ENCODE data around the gene KCNB1. TPM values are rescaled to one million over a fixed set of nuclear protein-coding genes. Genes with fewer than 3 reads are reported as not detected.

The KCNB1 gene
- total RNA-seq = not detected in 2 replicates

DNA sequence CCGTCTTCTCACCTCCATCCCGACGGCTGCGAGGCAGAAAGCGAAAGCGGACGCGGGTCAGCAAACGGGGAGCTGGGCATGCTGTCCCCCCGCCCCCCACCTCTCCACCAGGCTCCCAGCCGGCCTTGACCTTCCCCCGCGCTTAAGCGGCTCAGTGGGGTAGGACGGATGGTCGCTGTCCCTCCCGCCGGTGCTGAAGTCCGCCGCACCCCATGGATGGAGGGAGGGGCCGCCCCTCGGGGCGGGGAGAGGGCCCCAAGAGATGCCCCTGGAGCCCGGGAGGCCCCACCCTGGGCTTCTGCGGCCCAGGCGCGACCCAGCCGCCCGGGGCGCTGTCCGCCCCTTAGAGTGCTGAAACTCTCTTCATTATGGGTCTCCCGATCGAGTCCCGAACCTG, at the start of gene KCNB1:
KCNB1 (minus strand) TSS at position 48 of the 397 bp plus-strand sequence. CDS start 188 bp downstream, outside the sequence.
- no peak for DNase-seq (ENCODE audit: extremely low read depth, low read depth, low spot score)

DNA sequence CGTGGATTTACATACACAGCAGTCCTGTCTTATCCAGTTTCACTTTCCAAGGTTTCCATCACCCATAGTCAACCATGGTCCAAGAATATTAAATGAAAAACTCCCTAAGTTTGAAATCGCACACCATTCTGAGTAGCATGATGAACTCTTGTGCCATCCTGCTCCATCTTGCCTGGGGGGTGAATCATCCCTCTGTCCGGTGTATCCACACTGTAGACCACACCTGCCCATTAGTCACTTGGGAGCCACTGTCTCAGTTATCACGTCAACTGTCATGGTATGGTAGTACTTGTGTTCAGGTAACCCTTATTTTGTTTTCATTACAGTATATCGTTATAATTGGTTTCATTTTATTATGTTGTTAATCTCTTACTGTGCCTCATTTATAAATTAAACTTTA, 47.0 kb upstream of the KCNB1 start:
- no peak for DNase-seq (ENCODE audit: extremely low read depth, low read depth, low spot score)

DNA sequence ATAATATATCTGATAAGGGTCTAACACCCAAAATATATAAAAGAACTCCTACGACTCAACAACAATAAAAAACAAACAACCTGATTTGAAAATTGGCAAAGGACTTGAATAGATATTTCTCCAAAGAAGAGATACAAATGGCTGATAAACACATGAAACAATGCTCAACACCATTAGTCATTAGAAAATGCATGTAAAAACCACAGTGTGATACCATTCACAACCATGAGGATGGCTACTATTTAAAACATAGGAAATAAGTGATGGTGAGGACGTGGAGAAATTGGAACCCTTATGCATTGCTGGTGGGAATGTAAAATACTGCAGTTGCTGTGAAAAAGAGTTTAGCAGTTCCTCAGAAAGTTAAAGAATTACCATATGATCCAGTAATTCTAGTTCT, 44.1 kb upstream of the KCNB1 start:
- DNase-seq (ENCODE audit: extremely low read depth, low read depth, low spot score) = no peak

DNA sequence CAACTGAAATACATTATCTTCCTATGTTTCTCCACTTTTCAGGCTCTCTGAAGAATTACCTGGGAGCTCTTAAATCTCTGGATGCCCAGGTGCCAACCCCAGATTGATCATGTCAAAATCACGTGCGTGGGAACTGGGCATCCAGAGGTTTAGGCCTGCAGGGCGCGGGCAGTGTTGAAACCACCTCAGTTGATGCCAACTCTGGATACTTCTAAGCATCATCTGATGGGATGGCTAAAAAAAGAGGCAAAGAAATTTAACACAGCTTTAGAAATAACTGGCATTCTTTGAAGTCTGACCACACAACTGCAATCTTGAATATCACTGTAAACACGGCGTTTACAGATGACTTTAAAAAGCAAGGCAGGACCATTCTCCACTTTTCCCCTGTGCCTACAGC, 43.6 kb upstream of the KCNB1 start:
- no peak for DNase-seq (ENCODE audit: extremely low read depth, low read depth, low spot score)

DNA sequence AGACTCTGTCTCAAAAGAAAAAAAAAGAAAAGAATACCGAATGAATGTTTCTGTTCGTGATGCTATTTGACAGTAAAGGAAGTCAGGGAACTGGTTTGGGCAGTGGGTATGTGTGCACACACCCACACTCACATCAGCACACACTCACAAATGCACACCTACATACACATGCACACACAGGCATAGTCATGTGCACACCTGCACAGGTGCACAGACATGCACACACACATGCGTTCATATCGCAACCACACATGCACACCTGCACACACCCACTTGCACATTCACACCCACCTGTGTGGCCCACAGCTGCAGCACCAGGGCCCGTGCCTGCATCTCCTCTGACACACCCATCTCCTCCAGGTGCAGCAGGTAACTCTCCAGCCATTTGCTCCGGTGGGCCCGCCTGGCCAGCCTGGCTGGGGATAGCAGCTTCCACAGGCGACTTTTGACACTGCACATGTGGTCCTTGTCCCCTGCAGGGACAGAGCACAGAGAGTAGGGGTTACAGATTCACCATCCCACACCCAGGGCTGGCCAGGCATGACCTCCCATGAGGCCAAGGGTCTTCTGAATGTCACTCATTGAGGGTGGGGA, 41.4 kb upstream of the KCNB1 start:
- DNase-seq (ENCODE audit: extremely low read depth, low read depth, low spot score) = no peak

DNA sequence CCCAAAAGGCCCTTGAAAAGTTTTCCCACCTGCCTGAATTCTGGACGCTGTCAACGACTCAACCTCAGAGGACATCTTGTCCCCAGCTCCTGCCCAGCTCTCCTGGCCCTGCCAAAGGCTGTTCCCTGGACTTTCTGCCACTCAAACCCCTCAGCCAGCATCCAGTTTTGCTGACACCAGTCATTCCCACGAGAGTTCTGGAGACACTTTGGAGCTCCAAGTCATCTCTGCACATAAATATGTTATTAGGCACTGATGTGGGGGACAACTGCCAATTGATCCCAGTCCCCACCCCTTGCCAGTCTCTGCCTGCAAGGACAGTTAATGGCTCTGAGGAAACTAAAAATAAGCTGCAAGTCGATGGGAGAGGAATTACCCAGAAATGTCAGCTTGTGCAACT, 38.9 kb upstream of the KCNB1 start:
- DNase-seq (ENCODE audit: extremely low read depth, low read depth, low spot score) = no peak

DNA sequence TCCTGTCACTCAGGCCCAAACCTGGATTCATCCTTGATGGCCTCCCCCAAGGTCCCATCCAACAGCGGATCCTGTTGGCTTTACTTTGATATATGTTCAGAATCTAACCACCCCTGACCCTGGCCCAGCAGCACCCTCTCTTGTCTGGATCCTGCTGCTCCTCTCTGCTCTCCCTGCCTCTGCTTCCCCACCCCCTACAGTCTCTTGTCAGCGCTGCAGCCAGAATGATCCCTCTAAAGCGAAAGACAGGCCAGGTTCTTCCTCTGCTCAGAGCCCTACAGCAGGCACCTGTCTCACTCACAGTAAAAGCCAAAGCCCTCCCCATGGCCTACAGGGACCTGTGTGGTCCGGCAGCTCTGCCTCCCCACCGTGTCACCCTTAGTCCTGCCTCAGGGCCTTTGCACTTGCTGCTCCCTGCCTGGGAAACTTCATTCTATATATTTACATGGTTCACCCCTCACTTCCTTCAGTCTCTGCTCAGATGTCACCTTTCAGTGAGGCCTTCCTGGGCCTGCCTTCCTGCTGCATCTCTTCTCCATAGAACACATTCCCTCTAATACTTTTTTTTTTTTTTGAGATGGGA, 37.4 kb upstream of the KCNB1 start:
- no peak for DNase-seq (ENCODE audit: extremely low read depth, low read depth, low spot score)

DNA sequence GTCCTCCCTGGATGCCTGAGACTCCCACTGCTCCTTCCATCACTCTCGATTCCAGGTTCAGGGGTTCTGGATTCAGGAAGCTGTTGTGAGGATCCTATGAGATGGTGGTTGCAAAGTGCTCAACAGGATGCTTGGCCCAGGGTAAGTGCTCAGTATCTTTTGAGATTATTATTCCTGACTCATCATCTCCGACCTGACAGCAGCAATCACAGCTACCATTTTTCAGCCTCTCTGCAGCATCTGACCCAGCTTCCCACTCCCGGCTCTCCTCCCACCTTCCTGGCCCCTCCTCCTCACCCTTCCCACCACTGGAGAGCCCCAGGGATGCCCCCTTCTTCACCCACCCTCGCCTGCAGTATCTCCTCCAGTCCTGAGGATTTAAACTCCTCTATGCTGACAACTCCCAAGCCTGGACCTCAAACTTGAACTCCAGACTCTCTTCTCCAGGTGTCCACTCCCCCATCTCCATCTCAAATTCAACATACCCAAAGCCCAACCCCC, 36.8 kb upstream of the KCNB1 start:
- DNase-seq (ENCODE audit: extremely low read depth, low read depth, low spot score) = no peak

DNA sequence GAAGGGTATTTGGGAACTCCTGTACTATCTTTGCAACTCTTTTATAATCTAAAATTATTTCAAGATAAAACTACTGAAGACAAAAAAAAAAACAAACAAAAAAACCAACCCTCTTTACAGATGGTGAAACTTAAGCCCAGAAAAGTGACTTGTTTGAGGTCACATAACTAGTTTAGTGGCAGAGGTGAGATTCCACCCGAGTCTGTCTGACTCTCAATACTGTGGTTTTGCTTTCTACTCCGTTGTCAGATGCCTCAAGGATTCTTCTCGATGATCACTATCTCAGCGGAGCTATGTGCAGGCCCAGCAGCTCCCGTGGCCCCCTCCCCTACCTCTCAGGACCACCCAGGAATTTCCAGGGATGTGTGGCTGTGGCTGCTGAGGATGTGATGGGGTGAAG, 36.1 kb upstream of the KCNB1 start:
- DNase-seq (ENCODE audit: extremely low read depth, low read depth, low spot score) = no peak

DNA sequence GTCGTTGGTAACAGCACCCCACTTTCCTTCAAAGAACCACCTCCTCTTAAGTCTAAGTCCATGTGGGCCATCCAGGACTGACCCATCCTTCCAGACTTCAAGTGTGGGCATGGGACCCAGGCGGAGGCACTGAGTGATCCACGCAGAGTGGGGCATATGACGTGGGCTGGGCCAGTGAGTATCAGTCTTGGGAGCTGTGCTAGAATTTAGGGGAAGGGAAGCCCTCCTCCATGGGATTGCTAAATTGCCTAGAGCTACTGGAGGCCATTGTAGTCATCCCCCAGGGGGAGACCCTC, 35.3 kb upstream of the KCNB1 start:
- DNase-seq (ENCODE audit: extremely low read depth, low read depth, low spot score) = no peak

DNA sequence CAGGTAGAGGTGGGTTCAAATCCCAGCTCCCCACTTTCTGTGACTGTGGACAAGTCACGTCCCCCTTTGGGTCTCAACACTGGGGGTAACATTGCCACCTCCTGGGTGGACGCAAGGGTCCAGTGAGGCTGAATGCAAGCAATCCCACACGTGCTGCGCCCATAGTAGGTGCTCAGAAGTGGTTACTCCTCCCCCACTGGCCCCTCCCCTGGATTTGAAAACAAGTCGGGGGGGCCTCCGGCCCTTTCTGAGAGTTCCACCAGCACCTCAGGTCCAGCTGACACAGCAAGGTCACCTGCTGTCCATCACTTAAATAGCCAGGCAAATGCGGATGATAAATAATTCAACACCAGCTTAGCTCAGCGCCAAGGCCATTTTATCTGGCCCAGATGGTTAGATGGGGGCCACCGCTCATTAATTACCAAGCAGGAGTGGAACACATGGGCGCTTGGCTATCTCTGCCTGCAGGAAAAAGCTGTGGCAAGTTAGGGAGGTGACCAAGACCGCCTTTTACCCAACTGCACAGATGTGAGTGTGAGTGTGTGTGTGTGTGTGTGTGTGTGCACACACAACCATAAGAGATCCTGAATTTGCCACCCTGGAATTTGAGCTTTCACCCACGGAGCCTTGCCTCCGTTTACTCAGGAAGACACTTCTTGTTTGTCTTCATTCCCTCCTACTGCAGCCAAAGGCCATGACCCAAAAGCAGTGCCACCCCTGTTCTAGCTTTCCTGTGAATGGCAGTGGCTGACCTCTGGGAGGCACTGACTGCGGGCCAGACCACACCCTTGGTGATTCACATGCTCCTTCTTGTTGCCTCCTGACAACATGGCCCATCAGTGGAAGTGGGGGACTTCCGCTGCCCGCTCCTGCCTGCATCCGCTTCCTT, 34.7 kb upstream of the KCNB1 start:
- DNase-seq (ENCODE audit: extremely low read depth, low read depth, low spot score) = no peak

DNA sequence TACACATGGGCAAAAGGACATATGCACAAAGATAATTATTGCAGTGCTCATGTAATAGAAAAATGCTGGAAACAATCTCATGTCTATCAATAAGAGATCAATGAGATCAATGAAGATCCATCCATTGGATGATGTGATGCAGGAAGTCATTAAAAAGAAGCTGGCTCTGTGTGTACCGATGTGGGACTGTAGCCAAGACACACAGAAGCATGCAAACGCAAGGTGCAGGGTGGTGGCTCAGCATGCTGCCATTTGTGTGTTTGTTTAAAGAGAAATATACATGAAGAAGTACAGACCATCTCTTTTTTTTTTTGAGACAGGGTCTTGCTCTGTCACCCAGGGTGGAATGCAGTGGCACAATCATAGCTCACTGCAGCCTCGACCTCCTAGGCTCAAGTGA, 33.1 kb upstream of the KCNB1 start:
- DNase-seq (ENCODE audit: extremely low read depth, low read depth, low spot score) = no peak

DNA sequence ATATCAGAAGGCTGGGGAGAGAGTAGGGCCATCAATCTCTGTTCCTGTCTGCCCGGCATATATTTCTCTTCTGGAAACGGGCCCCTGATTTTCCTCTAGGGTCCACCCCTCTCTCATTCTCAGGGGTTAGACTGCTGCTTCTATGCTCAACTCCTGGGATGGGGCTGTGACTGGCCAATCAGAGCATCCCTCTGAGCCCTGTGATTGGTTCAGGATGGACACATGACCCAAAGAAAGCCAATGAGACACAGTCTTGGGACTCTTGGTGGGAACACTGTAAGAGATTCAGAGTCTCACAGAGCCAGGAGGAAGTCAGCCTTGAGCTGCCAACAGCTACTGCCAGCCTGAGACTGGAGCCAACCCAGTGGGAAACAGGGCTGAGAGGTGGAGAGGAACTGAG, 31.0 kb upstream of the KCNB1 start:
- no peak for DNase-seq (ENCODE audit: extremely low read depth, low read depth, low spot score)

DNA sequence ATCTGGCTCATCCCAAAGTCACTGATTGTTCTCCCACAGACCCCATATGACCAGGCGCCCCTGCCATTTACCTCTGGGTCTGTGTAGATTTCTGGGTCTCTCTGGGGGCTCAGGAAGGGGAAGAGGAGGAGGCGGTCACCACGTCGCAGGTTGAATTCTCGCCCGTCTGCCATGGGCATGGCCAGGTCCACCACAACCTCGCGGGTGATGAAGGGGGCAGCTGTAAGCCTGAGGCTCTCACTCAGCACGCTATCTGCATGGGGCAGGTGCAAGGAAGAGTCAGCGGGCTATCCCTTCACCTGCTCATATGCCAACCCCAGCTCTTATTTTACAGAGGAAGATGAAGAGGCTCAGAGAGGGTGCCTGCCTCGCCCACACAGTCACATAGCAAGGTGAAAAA, 30.5 kb upstream of the KCNB1 start:
- DNase-seq (ENCODE audit: extremely low read depth, low read depth, low spot score) = no peak

DNA sequence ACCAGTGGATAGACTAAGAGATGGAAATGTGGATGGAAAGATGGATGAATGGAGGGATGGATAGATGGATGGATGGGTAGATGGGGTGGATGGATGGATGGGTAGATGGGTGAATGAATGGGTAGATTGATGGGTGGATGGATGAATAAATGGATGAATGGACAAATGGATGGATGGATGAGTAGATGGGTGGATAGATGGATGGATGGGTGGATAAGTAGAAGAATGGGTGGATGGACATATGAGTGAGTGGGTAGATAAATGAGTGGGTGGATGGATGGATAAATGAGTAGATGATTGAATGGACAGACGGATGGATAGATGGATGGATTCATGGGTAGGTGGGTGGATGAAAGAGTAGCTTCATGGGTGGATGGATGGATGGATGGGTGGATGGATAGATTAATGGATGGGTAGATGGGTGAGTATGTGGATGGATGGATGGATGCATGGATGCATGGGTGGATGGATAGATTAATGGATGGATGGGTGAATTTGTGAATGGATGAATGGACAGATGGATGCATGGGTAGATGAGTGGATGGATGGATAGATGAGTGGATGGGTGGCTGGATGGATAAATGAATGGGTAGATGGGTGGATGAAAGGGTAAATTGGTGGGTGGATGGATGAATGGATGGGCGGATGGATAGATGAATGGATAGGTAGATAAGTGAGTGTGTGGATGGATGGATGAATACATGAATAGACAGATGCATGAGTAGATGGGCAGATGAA, 29.5 kb upstream of the KCNB1 start:
- no peak for DNase-seq (ENCODE audit: extremely low read depth, low read depth, low spot score)

DNA sequence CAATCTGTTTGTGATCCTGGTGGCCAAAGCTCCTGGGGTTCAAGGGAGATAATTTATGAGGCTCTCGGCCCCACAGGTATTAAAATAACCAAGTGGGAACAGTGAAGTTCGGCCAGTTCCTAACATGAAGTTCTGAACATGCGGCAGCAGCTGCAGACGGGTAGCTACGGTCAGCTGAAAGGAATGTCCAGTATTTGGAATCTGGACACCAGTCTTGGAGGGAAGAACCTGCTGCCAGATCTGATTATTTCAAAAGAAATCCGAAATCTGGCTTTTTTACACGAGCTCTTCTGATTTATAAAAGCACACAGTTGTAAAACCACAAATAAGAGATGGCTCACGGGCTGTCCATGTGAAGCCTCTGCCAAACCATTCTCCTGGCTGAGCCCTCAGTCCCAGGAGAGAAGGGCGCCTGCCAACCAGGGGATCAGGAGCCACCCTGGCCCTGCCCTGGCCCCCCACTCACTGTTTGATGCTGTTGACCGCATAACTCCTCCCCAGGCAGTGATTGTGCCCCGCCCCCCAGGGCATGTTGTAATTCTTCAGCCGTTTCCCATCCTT, 28.2 kb upstream of the KCNB1 start:
- DNase-seq (ENCODE audit: extremely low read depth, low read depth, low spot score) = no peak

DNA sequence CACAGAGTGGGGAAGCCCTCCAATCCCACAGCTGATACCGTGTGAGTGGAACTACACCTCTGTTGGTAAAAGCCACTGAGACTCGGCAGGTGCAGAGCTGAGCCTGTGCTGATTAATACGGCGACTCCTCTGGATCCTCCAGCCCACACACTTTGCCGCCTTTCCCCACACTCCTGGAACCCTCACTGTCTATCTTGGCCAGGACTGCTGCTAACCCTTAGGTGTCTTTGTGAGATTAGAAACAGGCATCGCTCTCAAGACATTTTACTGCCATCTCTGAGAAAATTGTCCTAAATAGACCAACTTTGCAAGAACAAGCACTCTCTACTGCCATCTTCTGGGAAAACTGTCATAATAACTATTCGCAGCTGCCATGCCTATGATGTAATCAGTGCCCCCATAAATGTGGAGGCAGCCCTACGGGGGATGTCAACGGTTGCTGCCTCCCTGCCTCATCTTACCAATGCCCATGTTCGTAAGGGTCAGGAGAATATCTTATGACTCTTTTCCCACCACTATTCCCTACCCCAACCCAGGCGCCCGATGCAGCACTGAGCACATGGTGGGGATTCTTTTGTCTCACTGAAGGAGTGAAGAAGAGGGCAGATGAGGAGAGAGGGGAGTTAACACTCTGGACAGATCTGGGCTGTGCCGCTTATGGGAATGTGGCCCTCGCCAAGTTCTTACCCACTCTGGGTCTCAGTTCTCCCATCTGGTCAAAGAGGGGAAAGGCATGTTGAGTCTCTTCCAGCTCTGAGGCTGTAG, 26.1 kb upstream of the KCNB1 start:
- no peak for DNase-seq (ENCODE audit: extremely low read depth, low read depth, low spot score)

DNA sequence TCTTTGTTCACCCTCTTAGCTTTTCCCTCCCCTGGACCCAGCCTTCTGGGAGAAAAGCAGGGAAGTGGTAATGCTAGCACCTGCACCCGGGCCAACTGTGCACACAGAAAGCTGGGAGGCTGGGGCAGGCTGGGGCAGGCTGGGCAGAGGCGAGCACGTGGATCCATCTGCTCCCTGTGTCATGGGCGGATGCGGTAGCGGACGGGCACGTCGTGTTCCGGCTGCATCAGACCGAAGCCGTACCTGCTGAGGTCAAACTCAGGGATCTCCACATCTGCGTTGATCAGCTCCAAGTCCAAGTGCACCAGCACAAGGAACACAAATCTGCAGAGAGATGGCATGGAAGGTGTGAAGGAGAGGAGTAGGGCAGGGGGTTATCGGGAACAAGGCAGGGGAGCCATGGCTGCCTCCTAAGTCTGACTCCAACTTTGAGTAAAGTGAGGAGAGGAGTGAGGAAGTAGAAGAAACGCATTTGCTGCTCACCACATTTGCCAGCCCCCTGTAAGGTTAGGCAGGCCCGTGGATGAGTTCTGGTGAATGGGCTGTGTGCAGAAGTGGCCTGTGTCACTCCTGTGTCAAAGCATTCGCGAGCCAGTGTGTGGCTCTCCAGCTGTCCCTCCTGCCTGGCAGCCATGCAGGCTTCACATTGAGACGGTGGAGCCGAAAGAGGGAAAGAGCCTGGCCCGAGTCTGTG, 25.4 kb upstream of the KCNB1 start:
- no peak for DNase-seq (ENCODE audit: extremely low read depth, low read depth, low spot score)

DNA sequence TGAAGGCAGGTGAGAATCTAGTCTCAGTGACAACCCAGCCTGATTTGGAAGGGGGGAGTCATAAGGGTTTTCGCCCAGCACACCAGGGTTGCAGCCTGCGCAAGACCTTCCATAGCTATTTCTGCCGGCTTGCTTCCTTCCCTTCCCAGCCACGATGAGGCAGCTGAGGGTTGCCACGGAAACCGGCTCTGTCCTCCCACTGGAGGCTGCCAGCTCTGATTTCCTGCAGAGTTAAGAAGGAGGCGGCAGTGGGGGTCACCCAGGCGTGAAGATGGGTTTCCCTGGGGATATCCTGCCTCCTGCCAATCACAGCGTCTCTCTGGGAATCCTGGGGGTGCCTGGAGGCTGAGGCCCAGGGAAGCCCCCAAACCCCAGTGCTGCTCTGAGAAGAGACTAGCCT, 23.1 kb upstream of the KCNB1 start:
- DNase-seq (ENCODE audit: extremely low read depth, low read depth, low spot score) = no peak

DNA sequence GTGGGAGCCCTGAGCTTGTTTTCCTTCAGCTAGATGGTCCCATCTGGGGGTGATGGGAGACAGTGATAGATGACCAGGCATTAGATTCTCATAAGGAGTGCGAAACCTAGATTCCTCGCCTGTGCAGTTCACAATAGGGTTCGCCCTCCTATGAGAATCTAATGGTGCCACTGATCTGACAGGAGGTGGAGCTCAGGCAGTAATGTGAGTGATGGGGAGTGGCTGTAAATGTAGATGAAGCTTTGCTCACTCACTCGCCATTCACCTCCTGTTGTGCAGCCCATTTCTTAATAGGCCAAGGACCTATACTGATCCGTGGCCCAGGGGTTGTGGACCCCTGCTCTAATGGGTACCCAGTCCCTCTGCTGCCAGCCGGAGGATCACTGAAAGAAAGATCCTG, 20.7 kb upstream of the KCNB1 start:
- no peak for DNase-seq (ENCODE audit: extremely low read depth, low read depth, low spot score)
